HG03469 (cell line): ENCODE measurements around the gene GNL1.
"Not testable (repeated sequence)": the region's sequence is repeated elsewhere in the genome, so short reads cannot be mapped to it uniquely, and the experiment has no call there.

ENCODE experiments used
- ATAC-seq: cut with Tn5 transposase; IDR thresholded peaks from one replicate; pipeline ENCODE4 v1.9.1; 2021; ENCODE audit warnings: mild to moderate bottlenecking, moderate library complexity, moderate number of reproducible peaks; ENCODE audit not compliant: unreplicated experiment

Gene GNL1

DNA sequence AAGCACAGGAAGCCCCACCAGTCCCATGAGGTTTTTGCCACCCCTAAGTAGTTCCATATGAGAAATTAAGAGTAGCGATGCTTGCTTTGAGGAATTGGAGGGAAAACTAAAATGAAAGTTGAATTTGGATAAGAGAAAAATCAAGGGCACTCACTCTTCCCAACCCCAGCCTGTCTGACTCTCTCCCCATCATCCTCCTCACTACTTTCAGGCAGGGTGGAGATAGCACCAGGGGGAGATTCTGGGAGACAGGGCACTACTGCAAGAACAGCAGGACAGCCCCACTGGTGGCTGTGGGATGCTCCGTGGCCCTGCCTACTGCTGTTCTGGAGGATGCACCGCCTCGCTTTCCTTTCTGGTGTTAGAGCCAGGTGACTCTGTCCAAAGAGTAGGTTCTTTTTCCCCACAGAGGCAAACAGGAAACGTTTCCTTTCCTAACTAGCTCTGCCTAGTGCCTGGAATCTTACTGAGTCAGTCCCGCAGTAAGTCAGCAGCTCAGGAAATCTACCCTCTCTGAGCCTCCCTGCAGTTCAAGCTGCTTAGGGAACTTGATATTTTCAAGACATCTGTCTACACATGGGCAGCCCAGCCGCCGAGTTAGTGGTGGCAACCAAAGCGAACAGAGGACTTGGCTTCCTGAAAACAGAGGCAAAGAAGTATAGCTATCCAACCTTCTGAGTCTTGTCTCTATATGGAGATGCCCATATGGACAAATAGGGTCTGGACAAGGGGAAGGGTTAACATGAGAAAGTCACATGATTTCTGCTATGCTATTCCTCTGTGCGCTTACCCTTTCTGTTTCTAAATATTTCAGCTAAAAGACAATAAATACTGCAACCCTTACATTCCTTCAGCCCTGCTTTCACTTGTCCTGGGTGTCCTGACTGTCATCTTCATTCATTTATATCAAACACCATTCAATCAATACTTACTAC is 55.6 kb downstream of the GNL1 start:
- no peak for ATAC-seq

DNA sequence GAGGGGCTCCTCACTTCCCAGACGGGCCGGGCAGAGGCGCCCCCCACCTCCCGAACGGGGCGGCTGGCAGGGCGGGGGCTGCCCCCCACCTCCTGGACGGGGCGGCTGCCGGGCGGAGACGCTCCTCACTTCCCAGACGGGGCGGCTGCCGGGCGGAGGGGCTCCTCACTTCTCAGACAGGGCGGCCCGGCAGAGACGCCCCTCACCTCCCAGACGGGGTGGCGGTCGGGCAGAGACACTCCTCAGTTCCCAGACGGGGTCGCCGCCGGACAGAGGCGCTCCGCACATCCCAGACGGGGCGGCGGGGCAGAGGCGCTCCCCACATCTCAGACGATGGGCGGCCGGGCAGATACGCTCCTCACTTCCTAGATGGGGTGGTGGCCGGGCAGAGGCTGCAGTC is 57.6 kb downstream of the GNL1 start:
- not testable (repeated sequence) for ATAC-seq

DNA sequence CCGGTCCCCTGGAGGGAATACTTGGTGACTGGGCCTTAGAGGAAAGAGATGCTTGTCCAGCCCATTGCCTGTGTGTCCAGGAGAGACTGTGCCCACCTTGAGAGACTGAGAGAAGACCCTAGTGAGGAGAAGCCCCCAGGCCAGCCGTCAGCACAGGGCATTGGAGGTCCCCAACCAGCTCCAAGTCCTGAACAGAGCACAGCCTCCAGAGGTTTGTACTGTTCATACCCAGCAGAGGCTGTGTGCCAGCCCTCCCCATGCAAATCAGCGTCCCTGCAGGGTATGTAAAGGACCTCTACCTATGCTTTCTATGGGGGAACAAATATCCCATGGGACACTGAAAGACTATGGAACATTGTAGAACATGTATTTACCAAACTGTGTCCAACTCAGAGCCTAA is 58.6 kb downstream of the GNL1 start:
- no peak for ATAC-seq

DNA sequence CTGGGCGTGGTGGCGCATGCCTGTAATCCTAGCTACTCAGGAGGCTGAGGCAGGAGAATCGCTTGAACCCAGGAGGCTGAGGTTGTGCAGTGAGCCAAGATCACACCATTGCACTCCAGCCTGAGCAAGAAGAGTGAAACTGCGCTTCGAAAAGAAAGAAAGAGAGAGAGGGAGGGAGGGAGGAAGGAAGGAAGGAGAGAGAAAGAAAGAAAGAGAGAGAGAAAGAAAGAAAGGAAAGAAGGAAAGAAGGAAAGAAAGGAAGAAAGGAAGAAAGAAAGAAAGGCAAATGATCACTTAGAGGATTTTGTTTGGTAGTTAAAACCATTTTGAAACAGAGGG is 59.1 kb downstream of the GNL1 start:
- not testable (repeated sequence) for ATAC-seq

DNA sequence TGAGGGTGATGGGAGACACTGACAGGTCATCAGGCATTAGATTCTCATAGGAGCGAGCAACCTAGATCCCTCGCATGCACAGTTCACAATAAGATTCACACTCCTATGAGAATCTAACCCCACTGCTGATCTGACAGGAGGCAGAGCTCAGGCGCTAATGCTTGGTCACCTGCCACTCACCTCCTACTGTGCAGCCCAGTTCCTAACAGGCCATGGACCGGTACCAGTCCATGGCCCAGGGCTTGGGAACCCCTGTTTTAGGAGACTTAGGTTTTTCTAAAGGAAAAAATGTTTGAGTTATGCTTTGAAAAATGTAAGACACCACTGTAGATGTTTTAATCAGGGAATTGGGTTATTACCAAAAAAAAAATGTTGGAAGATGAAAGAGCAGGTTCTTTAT is 60.3 kb downstream of the GNL1 start:
- no peak for ATAC-seq

DNA sequence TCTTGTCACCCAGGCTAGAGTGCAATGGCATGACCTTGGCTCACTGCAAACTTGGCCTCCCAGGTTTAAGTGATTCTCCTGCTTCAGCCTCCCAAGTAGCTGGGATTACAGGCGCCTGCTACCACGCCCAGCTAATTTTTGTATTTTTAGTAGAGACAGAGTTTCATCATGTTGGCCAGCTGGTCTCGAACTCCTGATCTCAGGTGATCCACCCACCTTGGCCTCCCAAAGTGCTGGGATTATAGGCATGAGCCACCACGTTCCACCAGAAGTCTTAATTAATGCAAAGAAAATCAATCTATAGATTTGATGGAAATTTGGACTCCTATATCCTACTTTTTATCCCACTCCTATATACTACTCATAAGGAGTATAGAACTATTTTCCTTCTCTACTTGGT is 61.2 kb downstream of the GNL1 start:
- not testable (repeated sequence) for ATAC-seq

DNA sequence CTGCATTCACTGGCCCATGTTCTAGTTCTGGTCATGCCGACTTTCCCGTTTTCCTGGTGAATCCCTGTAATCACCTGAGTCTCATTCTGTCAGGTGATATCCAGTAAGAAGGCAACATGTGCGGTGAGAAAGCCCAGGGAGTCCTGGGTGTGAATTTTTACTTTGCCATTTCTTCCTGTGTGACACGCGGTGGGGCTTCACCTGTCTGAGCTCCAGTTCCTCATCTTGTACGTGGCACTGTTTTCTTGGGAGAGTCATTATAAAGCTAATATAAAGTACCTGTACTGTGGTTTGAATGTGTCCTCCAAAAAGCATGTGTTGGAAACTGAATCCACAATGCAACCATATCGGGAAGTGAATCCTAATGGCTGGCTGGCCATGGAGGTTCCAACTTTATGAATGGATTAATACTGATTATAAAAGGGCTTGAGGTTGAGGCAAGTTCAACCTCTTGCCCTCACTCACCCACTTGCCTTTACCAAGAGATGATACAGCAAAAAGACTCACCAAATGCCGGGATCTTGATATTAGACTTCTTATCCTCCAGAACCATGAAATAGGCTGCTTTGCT is 61.9 kb downstream of the GNL1 start:
- ATAC-seq, result no peak

DNA sequence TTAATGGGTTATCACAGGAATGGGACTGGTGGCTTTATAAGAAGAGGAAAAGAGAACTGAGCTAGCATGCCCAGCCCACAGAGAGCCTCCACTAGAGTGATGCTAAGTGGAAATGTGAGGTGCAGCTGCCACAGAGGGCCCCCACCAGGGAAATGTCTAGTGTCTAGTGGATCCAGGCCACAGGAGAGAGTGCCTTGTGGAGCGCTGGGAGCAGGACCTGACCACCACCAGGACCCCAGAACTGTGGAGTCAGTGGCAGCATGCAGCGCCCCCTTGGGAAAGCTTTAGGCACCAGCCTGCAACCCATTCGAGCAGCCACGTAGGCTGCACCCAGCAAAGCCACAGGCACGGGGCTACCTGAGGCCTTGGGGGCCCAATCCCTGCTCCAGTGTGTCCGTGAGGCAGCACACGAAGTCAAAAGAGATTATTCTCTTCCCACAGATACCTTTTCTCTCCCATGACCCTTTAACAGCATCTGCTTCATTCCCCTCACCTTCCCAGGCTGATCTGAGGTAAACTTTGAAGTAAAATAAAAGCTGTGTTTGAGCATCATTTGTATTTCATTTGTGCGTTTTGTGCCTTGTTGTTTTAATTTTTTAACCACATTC is 62.5 kb downstream of the GNL1 start:
- ATAC-seq, result no peak

DNA sequence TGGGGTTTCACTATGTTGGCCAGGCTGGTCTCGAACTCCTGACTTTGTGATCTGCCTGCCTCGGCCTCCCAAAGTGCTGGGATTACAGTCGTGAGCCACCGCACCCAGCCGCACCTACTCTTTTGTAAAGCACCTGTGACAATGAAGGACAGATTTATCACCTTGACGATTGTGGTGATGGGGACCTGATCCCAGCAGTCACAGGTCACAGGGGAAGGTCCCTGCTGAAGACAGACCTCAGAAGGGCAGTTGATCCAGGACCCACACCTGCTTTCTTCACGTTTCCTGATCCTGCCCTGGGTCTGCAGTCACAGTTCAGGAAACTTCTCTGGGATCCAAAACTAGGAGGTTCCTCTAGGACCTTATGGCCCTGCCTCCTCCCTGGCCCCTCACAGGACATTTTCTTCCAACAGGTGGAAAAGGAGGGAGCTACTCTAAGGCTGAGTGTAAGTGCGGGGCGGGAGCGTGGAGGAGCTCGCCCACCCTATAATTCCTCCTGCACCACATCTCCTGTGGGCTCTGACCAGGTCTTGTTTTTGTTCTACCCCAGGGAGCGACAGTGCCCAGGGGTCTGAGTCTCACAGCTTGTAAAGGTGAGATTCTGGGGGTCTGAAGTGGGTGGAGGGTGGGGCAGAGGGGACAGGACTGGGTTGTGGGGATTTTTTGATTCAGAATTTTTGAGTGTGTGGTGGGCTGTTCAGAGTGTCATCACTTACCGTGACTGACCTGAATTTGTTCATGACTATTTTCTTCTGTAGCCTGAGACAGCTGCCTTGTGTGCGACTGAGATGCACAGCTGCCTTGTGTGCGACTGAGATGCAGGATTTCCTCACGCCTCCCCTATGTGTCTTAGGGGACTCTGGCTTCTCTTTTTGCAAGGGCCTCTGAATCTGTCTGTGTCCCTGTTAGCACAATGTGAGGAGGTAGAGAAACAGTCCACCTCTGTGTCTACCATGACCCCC is 64.0 kb downstream of the GNL1 start:
- ATAC-seq, result no peak
